Cerebellar nuclear complex (tissue), 1 donor: ENCODE results near the gene ADK.
"Not testable (repeated sequence)": the region's sequence is repeated elsewhere in the genome, so short reads cannot be mapped to it uniquely, and the experiment has no call there.

Experiments
- DNase-seq, 2 experiments: peaks; one replicate each; lab custom pipeline; 2025; lab: John Stamatoyannopoulos, UW

Gene ADK

DNA sequence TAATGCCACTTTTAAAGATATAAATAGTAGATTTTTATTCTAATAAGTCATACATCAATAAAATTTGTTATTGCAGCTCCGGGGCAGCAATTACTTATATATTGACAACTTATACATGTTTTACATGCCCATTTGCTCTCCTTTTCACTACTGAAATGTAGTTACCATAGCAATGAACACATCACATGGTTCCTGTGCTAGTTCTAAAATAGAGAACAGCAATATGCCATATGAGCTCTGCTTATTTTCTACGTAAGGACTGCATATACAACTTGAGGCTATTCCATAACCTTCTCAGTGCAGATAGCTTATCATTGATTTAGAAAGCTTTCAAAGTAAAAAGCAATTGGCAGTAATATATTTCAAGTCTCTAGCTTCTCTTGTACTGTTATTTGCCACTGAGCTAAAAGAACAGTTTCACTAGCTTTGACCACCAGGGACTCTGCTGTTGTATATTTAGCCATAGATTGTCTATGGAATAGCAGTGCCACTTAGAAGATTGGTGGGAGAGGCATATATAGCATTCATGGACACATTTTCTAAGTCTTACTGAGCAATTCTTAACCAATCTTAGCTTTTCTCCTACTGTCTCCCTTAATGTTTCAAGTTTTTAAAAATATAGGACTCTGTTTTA, 405.2 kb downstream of the ADK start:
- DNase-seq: no peak

DNA sequence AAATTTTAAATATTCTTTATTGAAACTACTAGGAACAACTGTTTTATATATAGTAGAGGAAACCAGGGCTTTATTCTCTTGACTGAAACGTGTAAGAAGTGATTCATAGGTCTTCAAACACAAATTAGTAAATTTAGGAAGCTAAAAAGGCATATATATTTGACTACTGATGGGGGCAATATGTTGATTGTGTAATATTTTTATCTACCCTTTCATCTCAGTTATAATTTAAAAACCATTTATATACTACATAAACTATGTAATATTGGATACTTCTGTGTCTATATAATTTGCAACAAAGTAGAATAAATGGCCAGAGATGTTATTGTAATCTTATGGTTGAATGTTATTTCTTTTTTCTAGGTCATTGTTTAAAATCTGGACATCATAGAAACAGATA, 406.1 kb downstream of the ADK start:
- DNase-seq: no peak

DNA sequence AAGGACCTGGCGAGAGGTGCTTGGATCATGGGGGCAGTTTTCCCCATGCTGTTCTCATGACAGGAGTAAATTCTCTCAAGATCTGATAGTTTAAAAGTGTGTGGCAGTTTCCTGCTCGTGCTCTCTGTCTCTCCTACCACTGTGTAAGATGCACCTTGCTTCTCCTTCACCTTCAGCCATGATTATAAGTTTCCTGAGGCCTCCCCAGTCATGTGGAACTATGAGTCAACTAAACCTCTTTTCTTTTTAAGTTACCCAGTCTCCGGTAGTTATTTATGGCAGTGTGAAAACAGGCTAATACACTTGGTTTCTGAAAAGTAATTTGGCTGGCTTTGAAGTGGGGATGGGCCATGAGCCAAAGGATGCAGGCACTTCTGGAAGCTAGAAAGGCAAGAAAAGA, 407.4 kb downstream of the ADK start:
- no peak for DNase-seq

DNA sequence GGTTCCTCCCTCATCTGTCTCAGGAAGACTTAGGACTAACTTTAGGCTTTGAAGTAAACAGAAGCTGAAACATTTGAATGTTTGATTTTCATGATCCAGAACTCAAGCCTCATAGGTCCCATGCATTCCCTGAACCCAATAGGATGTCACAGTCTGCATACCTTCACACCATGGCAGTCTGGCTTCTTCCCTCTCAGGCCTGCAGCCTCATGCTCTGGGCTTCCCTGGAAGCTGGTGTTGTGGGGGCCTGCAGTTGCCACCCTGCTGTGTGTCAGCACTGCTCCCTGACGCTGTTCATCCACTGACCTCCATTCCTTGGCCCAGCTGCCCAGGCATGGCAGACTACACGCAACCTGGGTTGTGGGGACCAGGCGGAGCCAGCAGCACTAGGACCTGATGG, 407.9 kb downstream of the ADK start:
- DNase-seq: no peak

DNA sequence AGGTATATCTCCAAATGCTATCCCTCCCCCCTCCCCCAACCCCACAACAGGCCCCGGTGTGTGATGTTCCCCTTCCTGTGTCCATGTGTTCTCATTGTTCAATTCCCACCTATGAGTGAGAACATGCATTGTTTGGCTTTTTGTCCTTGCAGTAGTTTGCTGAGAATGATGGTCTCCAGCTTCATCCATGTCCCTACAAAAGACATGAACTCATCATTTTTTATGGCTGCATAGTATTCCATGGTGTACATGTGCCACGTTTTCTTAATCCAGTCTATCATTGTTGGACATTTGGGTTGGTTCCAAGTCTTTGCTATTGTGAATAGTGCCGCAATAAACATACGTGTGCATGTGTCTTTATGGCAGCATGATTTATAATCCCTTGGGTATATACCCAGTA, 417.9 kb downstream of the ADK start:
- DNase-seq: not testable (repeated sequence)

DNA sequence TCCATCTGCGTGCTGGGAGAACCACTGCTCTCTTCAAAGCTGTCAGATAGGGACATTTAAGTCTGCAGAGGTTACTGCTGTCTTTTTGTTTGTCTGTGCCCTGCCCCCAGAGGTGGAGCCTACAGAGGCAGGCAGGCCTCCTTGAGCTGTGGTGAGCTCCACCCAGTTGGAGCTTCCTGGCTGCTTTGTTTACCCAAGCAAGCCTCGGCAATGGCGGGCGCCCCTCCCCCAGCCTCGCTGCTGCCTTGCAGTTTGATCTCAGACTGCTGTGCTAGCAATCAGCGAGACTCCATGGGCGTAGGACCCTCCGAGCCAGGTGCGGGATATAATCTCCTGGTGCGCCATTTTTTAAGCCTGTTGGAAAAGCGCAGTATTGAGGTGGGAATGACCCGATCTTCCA, 422.5 kb downstream of the ADK start:
- not testable (repeated sequence) for DNase-seq

DNA sequence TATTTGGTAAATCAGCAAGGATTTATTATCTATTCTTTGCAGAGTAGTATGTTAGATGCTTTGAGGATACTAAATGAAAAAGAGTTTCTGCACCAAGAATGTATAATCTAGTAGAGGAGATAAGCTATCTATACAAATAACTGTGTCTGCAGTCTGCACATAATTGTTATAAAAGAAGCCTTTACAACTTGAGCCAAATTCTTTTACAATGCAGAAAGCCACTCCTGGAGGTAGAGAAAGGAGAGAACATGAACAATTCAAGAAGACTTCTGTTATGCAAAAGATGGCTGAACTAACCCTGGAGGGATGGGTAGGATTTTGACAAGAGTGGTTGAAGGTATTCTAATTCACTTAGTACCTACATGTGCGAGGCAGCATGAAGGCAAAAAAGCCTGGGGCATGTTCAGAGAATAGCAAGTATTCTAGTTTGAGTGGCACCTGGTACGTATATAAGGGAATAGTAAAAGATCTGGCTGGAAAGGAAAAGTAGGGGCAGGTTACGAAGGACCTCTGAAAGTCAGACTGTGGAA, 424.2 kb downstream of the ADK start:
- no peak for DNase-seq

DNA sequence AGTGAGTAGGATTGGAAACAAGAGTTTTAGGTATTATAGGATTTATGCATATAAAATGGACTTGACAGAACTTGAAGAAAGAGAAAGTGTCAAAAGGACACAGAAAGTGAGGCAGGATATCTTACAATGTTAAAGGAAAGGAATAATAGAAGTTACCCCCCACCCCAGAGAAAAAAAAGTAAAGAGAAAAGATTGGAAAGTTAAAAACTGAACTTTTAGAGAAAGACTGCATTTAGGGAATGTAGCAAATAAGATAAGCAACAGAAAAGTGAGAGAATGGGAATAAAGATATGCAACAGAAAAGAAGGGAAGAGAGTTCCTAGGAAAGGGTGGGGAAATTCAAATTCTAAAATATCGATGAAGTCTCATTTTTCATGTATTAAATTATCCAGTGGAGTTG, 424.9 kb downstream of the ADK start:
- no peak for DNase-seq

DNA sequence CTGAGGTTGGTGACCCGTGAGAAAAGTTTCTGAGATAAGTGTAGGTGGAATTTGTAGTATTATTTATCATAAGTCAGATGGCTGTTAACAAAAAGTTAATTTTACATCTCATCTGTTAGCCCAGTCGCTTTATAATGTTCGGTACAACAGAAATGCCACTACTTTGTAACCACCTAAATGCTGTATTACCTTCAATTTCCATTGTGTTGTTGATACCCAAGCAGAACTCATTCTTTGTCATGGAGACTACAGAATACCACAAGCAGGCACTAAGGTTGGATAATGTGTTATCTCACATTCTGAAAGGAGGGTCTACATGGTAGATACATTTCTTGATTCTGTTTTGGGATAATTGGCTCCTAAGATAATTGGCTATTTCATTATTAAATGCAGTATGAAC, 425.6 kb downstream of the ADK start:
- DNase-seq: no peak

DNA sequence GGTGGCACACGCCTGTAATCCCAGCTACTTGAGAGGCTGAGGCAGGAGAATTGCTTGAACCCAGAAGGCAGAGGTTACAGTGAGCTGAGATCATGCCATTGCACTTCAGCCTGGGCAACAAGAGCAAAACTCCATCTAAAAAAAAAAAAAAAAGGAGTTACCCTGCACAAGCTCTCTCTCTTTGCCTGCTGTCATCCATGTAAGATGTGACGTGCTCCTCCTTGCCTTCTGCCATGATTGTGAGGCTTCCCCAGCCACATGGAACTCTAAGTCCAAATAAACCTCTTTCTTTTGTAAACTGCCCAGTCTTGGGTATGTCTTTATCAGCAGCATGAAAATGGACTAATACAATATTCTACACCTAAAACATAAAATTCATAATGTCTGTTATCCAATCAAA, 429.4 kb downstream of the ADK start:
- DNase-seq: not testable (repeated sequence)

DNA sequence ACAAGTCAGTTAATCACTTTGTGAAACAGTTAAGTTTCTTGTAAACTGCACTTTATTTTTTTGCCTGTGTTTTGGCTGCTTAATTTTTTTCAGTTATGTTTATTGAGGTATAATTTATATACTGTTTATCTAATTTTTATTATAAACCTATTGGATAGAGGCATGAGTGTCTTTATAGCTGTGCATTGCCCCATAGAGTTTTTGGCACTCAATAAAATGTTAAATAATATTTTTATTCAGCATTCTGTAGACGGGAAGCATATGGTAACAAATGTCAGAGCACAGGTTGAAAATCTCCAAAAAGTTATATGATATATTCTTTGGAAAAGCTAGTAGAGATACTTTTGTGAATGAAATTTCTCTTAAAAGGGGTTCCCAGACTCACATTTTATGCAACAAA, 431.5 kb downstream of the ADK start:
- DNase-seq: no peak

DNA sequence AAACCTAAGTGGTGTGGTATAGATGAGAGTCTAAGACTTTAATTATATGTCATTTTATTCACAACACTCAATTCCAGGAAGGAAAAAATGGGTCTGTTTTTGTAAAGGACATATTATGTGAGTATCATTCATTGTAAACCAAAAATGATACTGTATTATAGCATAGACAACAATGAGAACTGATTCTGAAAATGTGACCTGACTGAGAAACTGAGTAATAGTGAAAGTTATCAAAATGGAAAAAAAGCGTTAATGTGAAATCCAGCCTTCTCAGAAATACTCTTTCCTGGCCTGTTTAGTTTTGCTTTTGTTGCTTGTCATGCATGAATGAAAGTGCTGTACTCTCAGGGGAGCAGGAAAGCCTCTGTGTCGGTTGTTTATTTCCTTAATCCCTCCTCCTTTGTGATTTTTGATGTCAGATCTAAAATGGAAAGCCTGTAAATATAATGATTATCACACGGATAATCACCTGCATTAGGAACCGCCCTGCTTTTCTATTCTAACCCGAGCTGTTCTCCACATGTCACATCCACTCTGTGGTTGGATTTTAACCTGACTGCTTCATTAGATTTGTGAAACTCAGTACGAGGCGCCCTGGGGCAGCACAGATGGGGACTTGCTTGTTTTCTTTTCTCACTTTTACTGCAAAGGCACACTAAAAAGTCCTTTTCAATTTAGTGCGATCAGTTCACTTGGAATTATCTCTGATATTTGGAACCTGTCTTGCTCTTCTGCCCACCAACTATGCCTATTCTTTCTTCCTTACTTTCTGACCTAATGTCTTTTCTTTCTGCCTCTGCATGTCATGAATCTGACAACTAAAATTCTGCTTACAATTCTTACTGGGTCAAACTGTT, 434.4 kb downstream of the ADK start:
- DNase-seq: peak in 1 of 2 experiments; percentile 19

DNA sequence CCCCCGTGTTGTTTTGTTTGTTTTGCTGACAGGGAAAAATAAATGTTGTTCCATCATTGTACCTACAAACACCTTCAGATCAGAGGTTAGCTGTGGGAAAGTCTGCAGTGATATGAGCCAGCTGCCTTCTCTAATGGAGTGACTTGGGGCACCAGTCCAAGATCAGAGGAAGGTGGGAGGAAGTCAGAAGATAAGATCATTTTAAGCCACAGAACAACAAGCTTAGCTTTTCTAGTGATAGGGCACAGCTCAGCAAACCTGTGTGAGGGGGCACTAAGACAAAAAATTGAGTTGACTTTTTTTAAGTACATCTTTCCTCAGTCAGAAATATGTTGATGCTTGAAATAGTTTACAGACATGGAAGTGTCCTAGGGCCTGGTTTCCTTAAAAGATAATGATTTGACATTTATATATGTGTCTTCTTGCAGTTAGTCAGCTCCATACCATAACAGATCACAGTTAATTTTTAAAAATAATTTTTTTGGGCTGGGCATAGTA, 435.1 kb downstream of the ADK start:
- no peak for DNase-seq

DNA sequence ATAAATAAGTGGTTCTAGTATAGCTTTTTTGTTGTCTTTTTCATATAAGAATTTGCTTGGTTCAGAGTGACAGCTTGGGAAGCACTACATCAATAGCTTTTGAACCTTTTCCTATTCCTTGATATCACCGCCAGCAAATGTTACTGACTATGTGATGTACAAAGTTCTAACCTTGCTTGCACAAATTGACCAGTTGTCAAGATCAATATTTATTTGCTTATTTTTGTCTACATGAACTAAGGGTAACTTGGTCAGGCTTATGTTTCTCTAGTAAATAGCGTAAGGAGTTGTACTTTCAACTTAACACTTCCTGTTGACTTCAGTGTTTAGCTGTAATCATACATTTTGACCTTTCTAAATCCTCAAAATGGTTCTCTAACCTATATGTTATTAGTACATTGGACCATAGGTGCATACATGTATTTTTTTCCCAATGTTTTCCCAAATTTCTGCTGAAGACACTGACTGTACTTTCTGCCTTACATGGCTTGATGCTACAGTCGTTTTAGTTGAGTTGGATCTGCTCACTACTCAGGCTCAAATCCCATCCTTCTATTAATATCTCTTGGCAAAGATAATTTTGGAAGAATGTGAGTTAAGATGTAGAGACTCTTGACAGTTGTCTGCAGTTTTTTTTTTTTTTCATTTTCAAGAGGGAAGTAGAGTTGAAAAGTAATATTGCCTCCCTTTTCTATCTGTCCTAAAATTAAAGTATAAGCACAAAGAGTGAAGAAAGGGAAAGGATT, 436.3 kb downstream of the ADK start:
- no peak for DNase-seq

DNA sequence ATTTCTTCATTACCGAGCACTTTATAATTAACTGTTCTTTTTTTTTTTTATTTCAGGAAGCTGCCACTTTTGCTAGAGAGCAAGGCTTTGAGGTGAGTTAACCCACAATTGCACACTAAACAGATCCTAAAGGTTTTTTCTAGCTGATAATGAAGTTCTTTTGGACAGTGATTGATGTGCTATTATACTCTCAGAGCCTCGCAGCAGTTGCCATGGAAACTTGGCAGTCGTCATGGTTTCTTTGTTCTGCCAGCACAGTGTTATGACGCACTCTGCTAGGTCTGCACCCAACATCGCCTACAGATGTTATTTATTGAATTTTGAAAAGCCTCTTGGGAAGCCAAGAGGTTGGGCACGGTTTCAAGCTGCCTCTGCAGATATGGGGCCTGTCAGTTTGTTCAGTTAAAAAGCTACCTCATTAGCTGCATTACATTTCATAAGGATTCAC, 438.2 kb downstream of the ADK start:
- no peak for DNase-seq

DNA sequence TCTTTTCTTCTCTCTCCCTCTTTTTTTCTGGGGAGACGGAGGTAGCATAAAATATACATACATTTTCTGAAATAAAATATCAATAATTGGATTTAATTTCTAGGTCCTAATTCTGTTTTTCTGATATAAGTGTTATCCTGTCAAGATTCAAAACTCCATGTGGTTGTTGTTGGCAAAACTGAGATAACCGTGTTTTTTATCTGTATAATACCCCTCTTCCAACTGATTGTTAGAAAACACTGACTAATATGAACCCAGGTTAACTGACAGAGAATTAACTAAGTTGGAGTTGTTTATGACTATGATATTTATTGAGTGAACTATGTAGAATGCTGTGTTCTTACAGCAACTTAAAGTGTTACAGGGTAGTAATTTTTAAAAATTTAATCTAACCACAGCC, 438.8 kb downstream of the ADK start:
- DNase-seq: no peak

DNA sequence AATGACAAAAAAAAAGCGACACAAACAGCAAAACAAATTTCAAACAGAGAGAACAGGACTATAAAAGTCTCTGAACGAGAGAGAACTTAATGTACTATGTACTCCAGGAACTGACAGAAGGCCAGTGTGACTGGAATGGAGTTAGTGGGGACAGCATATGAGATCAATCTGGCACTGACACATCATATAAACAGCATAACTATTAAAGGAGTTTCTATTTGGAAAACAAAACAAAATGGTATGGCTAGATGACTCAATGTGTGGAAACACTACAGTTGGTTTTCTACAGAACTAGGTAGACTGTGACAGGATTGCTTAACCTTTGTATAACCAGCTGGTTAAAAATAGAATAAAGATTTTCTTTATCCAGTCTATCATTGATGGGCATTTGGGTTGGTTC, 442.4 kb downstream of the ADK start:
- DNase-seq: no peak

DNA sequence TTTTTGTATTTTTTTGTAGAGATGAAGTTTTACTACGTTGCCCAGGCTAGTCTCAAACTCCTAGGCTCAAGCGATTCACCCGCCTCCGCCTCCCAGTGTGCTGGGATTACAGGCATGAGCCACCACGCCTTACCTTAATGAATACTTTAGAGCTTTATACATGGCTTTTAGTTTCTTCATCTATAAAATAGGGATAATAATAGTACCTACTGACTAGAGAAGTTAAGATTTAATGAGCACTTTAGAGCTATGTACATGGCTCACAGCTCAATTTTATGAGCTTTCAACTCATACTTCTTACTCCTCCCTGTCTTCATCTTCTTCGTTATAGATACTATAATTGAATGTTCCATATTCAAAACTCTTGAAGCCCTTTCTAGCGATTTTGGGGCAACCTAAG, 445.7 kb downstream of the ADK start:
- no peak for DNase-seq

DNA sequence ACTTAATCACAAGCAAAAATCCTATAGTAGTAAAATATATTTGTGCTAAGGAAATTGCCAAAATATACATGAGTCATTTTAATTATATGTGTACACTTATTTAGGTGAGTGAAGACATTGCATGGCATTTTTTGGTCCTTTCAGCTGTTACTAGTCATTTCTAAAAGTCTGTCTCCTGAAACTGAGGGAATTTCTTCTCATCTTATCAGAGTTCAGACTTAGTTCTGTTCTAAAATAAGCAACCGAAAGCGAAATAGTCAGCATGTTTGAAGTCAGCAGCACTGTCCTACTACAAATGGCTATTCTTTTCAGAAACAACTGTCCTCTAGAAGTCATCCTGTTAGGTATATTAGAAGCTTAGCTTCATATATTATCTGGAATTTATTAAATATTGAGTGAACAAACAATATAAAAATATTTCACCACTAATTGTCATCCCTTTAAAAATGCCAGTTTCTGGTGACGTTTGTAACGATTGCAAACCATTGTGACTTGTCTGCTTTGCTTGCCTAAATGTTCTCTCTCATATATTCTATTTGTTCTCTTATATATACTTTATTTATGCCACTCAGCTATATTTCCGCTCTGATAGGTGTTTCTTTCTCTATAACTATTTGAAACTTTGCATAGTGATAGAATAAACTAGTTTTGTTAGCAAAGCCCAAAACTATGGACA, 448.0 kb downstream of the ADK start:
- no peak for DNase-seq

DNA sequence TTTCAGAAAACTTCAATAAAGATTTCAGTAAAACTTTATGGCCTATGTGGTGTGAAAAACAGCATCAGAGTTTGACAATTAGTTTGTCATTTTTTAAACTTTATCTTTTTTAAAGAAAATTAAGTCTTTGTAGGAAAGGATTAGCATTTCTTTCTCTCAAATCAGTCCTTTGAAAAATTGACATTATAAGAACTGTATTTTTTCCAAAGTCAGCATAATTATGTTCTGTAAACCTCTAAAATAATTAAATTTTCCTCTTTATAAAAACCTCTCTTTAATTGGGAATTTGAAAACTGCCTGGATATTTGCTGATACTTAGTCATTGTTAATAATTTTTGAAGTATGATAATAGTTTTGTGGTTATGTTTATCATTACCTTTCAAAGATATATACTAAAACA, 448.7 kb downstream of the ADK start:
- DNase-seq: no peak

DNA sequence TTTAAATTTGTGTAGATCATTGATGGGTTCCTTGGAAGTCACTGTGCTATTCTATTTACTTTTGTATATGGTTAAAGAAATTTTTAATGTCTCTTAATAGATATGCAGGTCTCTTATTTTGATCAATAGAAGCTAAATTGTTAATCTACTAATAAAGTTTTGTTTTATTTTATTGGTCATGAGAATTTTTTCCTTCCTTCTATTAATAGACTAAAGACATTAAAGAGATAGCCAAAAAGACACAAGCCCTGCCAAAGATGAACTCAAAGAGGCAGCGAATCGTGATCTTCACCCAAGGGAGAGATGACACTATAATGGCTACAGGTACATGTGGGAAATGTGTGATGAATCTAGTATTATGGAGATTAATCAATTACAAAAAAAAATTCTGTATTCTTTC, 449.1 kb downstream of the ADK start:
- DNase-seq: no peak

DNA sequence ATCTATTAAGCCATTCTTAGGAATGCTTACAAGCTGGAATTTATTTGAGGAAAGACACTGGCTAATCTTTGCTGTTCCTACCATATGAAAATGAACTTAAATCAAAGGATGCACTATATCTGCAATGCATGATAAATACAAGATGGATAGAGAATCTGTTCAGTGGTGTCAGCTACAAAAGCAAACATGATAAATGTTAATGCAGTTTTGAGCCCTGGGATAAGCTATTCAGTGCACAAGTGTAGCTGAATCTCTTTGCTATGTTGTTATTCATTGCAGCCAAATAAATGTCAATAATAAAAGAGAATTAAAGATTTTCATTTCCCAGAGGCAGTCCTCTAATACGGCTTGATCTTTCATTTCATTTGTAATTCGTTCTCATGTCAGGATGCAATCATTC, 451.6 kb downstream of the ADK start:
- no peak for DNase-seq
